ENCODE measurements around the gene PHGDH.

DNA sequence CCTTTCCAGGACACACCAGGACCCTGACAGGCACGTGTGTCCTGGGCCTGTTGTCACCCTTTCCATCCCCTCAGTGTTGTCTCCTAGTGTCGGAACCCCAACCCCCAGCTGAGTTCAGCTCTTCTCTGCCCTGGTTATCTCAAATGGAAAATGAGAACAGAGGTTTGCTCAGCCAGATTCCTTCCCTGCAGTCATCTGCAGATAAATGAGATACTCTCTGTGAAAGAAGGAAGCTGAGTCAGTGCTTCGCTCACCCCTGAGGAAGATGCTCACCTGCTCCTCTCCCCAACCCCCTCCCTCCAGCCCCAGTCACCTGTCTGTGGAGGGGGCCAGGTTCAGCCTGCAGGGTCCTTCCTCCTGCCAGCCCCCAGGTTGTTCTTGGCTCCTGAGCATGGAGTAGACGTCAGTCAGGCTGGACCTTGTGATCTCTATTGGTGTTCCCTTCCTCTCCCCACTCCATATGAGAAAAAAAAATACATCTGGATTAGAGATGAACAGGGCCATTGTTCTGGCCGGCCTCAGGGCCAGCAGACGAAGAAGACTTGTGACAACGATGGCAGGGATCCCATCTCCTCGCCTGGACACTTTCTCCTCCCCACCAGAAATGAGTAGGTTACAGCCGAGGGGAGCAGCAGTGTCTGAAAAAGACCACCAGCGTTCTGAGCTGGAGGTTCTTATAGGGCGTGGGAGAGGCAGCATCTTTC is 20.9 kb downstream of the PHGDH start:
- TF ChIP-seq EP300 (IDR thresholded peaks at IDR 0.05) (no peak), POLR2A (IDR thresholded peaks at IDR 0.05) (no peak)
- TF ChIP-seq, protein P1, sequence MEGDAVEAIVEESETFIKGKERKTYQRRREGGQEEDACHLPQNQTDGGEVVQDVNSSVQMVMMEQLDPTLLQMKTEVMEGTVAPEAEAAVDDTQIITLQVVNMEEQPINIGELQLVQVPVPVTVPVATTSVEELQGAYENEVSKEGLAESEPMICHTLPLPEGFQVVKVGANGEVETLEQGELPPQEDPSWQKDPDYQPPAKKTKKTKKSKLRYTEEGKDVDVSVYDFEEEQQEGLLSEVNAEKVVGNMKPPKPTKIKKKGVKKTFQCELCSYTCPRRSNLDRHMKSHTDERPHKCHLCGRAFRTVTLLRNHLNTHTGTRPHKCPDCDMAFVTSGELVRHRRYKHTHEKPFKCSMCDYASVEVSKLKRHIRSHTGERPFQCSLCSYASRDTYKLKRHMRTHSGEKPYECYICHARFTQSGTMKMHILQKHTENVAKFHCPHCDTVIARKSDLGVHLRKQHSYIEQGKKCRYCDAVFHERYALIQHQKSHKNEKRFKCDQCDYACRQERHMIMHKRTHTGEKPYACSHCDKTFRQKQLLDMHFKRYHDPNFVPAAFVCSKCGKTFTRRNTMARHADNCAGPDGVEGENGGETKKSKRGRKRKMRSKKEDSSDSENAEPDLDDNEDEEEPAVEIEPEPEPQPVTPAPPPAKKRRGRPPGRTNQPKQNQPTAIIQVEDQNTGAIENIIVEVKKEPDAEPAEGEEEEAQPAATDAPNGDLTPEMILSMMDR (IDR thresholded peaks at IDR 0.05) = no peak

Measured in ovary (tissue), 3 donors.